Measurements from ENCODE around the gene CALCR.
A peak's percentile ranks its signal among the peaks of the same experiment; 100 is the strongest.
"Not testable (repeated sequence)": the region's sequence is repeated elsewhere in the genome, so short reads cannot be mapped to it uniquely, and the experiment has no call there.

Gene CALCR

DNA sequence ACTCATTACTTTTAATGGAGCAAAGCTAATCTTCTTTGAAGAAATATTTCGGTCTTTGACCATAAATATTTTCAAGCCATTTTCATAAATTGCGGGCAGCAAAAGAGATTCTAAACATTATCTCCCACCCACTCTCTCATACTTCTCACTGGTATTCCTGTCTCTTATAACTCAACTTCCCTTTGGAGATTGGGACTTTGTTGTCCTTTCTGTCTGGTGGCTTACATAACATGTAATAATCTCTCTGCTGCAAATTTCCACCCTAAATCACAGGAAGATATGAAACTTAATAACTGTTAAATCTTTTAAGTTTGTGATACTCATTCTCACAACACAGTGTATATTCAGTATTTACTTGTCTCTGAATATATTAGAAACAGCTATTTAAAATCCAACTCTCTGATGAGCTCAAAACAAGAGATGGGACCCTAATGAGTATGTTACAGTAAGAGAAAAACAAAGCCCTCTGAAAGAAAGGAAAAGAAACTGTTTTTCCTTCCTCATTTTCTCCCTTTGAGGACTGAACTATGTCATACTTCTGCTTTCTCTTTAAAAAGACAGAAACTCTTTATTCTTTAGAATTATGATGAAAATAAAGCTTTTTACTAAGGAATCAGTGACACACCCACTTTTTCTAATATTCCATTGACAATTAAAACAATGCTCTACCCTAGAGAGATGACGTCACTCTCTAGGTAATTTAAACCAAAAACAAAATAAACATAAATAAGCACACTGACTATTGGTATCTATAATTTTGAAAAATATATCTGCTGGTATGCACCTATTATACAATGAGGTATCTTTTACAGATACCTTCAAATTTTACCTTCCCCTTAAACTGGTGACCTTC lies 14.7 kb downstream of the CALCR start:
- DNase-seq, result no peak

DNA sequence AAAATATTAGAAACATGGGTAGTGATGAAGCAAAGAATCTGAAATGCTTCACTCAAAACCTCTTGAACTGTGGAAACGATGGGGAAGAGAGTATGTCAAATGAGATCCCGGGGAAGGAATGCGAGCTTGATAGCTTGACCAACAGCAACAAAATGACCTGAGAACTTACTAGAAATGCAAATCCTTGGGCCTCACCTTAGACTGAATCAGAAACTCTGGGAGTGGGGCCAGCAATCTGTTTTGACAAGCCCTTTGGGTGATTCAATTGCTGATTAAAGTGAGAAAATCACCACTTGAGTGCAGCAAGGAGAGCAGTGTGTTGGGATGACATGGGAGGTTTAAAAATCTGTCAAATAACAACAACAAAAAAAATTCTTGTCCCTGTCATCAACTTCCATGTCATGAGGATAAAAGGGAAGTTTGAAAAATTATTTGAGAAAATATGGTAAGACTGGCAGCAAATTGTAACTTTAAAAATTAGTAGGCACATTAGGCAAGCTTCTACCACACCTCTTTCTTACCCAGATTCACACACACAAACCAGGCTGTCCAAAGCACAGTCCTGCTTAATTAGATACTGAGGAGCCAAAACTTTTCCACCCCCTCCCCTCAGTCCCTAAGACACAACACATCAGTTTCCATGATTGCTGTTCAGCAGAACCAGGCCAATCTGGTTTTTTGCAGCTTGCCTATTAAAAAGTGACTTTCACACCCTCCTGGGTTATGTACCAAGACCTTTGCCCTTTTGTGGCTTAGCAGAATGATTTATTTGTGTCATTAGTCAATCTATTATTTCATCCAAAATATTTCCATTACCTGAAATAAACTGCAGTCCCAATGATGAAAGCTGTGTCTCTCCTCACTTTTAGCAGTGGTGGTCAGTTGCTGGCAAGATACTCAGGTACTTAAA lies 15.6 kb downstream of the CALCR start:
- no peak for DNase-seq

DNA sequence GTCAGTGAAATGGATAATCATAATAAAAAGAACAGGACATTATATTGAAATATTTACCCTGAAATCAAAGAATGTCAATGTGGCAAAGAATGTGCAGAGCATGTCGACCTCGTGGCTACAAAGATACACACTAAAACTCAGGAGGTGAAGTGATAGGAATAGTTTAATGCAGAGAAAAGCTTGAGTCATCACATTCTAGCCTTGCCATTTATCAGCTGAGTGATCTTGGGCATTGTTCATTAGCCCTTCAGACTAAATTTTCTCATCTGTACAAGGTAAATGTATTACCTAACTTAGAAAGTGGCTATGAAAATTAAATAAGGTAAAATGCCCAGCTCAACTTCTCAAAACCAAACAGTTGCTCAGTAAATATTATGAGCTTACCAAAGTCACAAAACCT lies 22.6 kb downstream of the CALCR start:
- no peak for DNase-seq

- peak; percentile 30 for DNase-seq
Measured at GRCh38 chr7:93551063-93551895, 23.2 kb downstream of the CALCR start.

- no peak for DNase-seq
Measured at GRCh38 chr7:93547716-93548115, 26.8 kb downstream of the CALCR start.

DNA sequence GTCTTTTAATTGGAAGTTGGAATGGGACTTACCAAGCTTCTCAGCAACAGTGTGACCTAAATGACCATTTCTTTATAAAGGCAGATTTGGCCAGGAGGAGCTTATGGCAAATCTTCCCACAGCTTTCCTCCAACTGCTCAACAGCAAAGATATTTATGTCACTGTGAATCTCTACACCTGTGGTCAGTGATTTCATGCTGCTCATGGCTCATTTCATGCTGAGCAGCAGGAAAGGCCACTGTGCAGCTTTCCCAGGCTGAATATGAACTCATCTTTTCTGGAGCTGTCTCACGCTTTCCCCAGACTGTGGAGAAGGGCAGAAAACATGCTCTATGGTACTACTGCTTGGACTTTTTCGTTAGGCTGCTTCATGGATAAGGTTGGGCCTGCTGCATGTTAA lies 29.8 kb downstream of the CALCR start:
- DNase-seq, result no peak

- no peak for DNase-seq
Measured at GRCh38 chr7:93538061-93538460, 36.5 kb downstream of the CALCR start.

- DNase-seq, result no peak
Measured at GRCh38 chr7:93535616-93536015, 38.9 kb downstream of the CALCR start.

DNA sequence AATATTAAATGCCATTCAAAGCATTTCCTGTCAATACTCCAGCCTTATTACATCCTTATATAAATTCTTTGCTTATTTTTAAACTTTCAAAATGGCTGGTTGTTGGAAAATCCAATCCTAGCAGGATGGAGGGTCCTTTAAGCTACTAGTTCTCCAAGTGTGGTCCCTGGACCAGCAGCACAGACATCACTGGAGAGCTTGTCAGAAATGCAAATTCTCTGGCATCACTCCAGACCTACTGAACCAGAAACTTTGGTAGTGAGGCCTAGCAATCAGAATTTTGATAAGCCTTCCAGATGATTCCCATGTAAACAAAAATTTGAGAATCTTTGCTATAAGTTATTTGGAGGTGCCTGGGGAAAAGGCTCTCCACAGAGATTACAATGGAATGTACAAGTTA lies 43.8 kb downstream of the CALCR start:
- DNase-seq, result no peak

DNA sequence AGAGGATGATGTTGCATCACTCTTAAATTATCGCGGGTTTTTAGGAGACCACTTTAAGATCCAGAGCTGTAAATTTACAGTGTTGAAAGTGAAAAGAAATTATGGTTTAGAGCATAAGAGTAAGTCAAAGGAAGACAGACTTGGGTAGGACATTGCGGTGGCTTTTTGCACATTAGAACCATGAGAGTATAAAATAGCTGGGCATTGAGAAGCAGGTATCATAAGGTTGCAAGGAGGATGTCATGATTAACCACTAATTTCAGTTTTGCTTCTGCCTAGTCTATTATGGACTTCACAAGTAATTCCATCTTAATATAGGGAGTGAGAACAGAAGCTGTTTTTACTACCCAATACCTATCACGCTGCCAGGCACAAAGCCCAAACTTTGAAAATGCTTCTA lies 57.7 kb downstream of the CALCR start:
- DNase-seq, result no peak

DNA sequence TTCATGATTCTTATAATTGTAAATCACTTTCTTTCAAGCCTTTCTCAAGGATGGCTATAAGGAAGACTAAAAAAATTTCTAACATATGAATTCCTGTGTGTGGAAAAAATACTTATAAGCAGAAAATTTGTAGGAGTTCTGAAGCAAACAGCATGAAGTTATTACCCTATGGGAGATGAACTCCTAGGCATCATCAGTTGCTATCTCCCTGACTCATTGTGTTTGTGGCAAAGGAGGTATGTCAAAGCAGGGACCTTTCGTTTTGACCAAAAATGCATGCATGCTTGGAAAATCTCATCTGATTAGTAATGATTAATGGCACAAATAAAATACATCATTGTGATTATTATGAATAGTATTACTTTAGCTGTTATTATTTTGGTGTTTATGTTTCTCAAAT lies 59.4 kb downstream of the CALCR start:
- DNase-seq, result no peak

DNA sequence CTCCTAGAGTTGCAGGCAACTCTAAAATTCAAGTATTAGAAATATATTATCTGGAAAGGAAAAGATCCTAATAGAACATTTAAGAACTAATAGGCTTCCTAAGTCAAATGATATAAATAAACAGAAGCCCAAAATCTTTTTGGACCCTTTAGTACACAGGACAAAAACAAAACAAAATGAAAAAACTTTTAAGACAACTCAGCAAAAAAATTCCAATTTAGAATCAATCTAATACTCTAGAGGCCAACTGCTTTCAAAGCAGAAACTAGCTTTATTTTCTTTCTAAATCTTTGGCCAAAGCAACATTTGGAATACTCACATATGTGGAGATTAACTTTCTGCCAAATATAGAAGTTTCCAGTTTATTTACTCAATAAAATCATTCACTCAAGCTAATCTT lies 65.2 kb downstream of the CALCR start:
- DNase-seq, result no peak

DNA sequence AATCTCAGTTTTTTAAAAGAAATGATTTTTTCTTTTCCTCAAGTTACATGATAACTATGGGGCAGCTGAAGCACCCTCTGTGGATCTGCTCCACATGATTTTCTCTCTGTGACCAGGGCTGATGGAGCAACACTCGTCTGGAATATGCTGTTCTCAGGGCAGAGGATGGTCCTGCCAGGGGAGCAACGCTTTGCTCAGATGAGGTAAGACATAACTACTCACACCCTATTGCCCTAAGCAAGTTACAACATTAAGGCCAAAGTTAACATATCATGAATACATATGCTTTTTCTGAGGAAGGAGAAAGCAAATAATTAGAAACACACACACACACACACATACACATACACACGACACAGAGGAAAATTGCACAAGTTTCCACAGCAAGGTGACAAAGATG lies 71.4 kb downstream of the CALCR start:
- no peak for DNase-seq

- not testable (repeated sequence) for DNase-seq
Measured at GRCh38 chr7:93491860-93492259, 82.7 kb downstream of the CALCR start.

- DNase-seq, result no peak
Measured at GRCh38 chr7:93476491-93477344, 97.8 kb downstream of the CALCR start.

- no peak for DNase-seq
Measured at GRCh38 chr7:93475811-93476210, 98.7 kb downstream of the CALCR start.

DNA sequence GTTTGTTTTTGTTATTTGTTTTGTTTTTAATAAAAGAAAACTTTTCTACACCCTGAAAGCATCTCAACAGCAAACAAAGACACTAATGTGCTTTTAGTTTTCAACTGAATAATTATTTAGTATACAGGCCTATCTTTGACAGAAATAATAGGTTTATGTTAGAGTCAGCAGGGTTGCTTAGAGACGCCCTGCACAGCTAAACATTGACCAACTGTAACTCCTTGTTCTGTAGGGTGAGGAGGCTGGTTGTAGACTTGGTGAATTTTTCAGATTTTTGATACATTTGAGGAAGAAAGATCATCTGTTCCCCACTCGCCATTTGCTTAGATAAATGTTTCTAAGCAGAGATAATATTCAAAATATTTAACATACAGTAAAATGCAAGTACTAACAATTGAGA lies 103.1 kb downstream of the CALCR start:
- no peak for DNase-seq

- DNase-seq, result no peak
Measured at GRCh38 chr7:93463764-93464163, 110.8 kb downstream of the CALCR start.

DNA sequence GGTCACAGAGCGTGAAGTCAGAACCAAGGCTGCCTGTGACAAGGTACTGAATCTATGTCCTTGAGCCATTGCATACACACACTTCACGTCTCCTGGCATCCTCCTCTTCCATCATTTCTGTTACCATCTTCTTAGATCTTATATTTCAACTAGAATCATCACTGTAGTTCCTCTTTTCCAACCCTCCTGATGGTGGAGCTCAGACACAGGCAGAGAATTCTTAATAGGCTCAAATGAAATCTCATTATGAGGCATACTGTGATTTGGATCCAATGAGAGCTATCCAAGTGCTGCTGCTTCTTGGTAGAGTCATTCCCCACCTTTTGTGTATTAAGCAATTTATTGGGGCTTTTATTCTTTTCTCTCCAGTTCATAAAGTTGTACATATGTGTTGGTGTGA lies 113.2 kb downstream of the CALCR start:
- peak; percentile 30 for DNase-seq

GRCh38 chr7:93453262-93453661 lies 121.3 kb downstream of the CALCR start:
- DNase-seq, result no peak

DNA sequence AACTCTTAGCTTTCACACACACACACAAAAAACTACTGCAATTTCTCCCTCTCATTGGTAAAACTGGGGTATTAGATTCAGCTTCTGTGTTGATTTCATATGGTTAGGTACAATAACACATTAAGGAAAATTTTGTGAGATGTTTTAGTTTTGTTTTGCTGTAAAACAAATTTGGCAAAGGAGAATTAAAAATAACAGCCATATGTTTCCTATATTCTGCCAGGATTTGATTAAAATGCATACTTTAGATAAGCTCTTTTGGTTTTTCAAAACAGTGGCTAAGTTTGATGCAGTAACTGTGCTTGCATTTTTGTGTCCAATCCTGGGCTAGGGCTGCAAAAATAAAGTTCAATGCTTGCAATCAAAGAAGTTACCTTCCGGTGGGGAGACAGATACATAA lies 126.3 kb downstream of the CALCR start:
- no peak for DNase-seq

- no peak for DNase-seq
Measured at GRCh38 chr7:93447509-93447908, 127.0 kb downstream of the CALCR start.
